MV-4-11 (cell line): Measurements from ENCODE around the gene TRIM5.
"Not testable (repeated sequence)": the region's sequence is repeated elsewhere in the genome, so short reads cannot be mapped to it uniquely, and the experiment has no call there.

ENCODE experiments used
- DNase-seq: peaks from one replicate; lab custom pipeline; 2025; lab: John Stamatoyannopoulos, UW

TRIM5 gene

DNA sequence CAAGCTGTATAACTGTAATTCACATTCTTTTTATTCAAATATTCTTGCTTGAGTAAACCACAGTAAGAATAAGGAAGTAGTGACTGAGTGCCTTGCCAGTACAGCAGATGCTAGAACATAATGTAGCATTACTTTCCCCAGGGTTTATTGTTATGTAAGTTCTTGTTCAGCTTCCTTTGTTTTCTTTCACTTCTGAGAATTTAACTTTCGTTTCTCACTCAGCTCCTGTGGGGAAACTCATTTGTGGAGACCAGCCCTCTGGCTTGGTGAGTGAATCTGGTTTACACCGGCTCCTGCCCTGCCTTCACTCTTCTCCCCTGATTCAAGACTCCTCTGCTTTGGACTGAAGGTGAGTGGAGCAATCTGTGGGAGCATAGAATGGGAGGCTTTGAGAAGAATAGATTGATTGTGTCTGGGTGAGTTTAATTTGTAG is 4.7 kb upstream of the TRIM5 start, which contains the start of gene TRIM22:
Gene TRIM22 (plus strand): TSS at position 240 of the 433 bp plus-strand sequence. CDS start 6,443 bp downstream, outside the sequence.
- peak; percentile 98 for DNase-seq

DNA sequence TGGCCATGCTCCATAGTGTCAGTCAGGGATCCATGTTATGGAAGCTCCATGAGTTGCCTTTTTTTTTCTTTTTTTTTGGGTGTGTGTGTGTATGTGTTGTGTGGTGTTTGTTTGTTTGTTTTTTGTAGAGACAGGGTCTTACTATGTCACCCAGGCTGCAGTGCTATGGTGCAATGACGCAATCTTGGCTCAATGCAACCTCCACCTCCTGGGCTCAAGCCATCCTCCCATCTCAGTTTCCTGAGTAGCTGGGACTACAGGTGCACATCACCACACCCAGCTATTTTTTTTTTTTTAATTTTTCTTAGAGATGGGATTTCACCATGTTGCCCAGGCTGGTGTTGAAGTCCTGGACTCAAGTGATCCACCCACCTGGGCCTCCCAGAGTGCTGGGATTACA is 3.6 kb upstream of the TRIM5 start:
- no peak for DNase-seq

GRCh38 chr11:5686426-5686825 is 1.6 kb upstream of the TRIM5 start:
- DNase-seq: no peak

GRCh38 chr11:5684036-5684645 is 733 bp downstream of the TRIM5 start:
- DNase-seq: no peak

- not testable (repeated sequence) for DNase-seq
These were observed 1.3 kb downstream of the TRIM5 start for GRCh38 chr11:5683620-5684019.

DNA sequence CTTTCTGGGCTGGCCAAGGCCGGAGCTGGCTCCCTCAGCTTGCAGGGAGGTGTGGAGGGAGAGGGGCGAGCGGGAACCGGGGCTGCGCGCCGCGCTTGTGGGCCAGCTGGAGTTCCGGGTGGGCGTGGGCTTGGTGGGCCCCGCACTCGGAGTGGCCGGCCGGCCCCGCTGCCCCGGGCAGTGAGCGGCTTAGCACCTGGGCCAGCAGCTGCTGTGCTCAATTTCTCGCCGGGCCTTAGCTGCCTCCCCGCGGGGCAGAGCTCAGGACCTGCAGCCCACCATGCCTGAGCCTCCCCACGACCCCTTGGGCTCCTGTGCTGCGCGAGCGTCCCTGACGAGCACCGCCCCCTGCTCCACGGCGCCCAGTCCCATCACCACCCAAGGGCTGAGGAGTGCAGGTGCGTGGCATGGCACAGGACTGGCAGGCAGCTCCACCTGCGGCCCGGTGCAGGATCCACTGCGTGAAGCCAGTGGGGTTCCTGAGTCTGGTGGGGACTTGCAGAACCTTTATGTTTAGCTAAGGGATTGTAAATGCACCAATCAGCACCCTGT is 1.9 kb downstream of the TRIM5 start:
- not testable (repeated sequence) for DNase-seq

- no peak for DNase-seq
These were observed 5.1 kb downstream of the TRIM5 start for GRCh38 chr11:5679811-5680210.

GRCh38 chr11:5674391-5674790 is 10.5 kb downstream of the TRIM5 start:
- DNase-seq: no peak

DNA sequence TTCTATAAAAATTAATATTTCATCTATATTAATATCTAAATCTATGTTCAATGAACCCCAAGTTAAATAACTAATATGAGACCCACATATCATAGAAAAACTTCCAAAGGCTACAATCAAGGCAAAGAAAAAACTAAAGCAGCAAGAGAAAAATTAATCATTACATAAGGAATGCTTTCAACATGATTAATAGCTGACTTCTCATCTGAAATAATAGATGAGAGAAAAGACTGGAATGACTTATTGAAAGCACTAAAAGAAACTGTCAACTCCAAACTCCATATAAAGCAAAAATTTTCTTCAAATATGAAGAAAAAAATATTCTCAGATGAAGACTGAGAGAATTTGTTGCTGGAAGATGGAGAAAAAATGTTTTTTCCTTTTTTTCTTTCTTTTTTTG is 13.0 kb downstream of the TRIM5 start:
- no peak for DNase-seq

GRCh38 chr11:5666402-5666793 is 18.5 kb downstream of the TRIM5 start:
- DNase-seq: no peak

GRCh38 chr11:5665746-5666401 is 19.0 kb downstream of the TRIM5 start:
- DNase-seq: no peak

DNA sequence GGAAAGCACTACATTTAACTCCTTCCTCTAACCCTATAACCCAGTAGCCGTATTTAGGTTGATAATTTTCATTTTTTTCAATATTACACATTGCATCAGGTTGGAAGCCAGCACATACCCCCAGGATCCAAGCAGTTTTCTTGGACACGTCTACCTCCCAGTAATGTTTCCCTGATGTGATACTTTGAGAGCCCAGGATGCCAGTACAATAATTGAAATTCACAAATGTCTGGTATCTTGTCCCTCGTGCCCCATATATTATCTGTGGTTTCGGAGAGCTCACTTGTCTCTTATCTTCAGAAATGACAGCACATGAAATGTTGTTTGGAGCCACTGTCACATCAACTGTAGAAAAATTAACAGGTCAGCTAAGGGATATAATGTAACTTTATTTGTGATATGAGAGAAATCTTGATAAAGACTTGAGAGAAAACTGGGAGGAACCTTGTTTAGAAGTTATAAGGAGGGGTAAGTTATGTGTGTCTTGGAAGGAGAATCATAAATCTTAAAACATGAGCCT is 19.8 kb downstream of the TRIM5 start:
- DNase-seq: no peak

DNA sequence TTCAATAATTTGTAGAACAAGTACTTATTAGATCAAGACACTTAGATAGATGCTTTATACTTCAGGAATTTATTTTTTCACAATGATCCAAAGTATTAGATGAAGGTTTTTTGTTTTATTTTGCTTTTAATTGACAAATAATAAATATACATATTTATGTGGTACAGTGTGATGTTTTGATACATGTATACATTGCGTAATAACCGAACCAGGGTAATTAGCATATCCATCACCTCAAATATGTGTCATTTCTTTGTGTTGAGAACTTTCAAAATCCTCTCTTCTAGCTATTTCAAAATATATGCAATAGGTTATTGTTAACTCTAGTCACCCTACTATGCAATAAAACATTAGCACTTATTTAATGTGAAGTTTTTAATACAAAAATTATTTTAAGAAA is 21.4 kb downstream of the TRIM5 start:
- DNase-seq: no peak

DNA sequence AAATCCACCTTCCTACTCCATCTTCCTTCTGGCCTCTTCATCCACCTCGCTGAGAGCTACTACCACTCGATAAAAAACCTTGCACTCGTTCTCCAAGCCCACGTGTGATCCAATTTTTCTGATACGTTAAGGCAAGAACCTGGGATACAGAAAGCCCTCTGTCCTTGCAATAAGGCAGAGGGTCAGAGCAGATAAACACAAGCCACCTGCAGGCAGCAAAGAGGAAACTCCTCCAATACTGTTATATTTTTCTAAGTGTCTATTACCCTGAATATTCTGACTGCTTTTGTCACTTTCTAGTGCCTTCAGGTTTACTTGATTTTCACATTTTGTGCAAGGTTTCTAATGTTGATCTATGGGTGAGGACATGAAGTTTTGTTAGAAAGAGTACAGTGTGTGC is 26.6 kb downstream of the TRIM5 start:
- no peak for DNase-seq

GRCh38 chr11:5656956-5657355 is 27.9 kb downstream of the TRIM5 start:
- not testable (repeated sequence) for DNase-seq

DNA sequence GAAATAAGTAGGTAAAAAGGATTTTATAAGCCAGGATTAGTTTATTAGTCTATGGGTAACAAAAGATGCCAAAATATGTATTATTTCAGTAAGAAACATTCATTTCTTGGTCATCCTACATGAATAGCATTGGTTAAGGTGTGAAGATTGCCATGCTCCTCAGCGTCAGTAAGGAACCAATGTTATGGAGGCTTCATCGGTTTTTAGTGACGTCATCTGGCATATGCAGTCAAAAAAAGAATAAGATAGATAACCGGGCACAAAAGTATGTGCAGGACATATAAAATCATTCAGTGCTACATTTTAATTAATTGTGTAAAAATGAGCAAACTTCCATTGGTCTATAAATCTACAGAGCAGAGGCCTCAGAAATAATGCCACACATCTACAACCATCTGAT is 29.4 kb downstream of the TRIM5 start:
- no peak for DNase-seq

- DNase-seq: no peak
These were observed 38.7 kb downstream of the TRIM5 start for GRCh38 chr11:5646139-5646538.

DNA sequence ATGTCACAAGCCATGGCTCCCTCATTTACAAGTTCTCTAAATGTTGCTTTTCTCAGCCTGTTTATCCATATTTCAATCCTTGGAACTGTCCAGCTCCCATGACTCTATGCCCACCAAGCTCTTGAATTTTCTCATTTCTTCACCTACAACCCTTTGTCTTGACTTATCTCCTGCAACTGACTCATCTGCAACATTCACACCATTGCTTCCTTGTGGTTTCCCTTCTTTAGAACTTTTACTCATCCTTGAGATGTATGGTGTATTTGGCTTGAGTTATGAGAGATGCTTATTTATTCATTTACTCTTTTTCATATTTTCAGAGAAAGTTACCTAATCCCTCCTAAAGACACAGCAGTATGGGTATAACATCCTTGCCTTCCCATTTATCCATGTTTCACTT is 41.3 kb downstream of the TRIM5 start:
- DNase-seq: no peak

GRCh38 chr11:5639953-5640352 is 44.9 kb downstream of the TRIM5 start:
- no peak for DNase-seq

DNA sequence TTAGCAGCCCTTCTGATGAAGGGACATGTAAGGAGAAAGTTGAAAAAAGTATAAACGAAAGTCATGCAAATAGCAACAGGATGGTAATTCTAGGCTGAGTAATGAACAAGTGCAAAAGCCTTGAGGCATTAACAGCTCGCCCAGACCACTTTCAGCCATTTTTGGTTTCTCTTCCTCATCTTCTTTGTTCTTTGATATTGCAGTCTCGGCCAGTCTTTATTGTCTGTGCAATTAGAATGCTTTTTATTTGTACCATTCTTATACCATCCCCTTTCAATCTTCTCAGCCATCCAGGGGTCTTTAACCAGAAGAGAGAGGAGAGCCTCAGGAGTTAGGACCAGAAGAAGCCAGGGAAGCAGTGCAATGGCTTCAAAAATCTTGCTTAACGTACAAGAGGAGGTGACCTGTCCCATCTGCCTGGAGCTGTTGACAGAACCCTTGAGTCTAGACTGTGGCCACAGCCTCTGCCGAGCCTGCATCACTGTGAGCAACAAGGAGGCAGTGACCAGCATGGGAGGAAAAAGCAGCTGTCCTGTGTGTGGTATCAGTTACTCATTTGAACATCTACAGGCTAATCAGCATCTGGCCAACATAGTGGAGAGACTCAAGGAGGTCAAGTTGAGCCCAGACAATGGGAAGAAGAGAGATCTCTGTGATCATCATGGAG is 52.8 kb downstream of the TRIM5 start:
- DNase-seq: peak; percentile 80

DNA sequence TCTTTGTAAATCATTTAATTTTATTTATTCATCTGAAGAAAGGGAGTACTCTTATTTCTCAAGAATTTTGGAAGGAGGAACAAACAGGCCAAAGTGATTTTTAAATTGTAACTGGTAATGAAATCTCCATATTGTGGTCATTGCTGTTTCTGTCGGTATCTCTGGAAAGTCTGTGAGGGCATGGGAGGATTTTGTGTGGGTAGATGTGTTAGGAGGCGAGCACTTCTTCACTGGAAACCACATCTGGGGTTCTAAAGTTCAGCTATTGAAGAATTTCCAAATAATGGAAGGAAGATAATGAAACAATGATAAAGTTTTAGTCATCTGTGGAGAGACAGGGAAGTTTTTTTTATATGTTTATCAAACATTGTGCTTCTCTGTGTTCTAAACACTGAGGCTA is 53.5 kb downstream of the TRIM5 start:
- peak; percentile 60 for DNase-seq

- DNase-seq: peak; percentile 45
These were observed 58.7 kb downstream of the TRIM5 start for GRCh38 chr11:5626196-5626595.

GRCh38 chr11:5625281-5625680 is 59.6 kb downstream of the TRIM5 start:
- DNase-seq: no peak
